ENCODE measurements around the gene ARFGAP2.

ARFGAP2 gene

GRCh38 chr11:47161890-47162289 is 14.8 kb downstream of the ARFGAP2 start:
- H3K79me2 ChIP-seq, result no peaks in the 10 kb centered on the region
- no peak overlapping the region for H3K4me2 ChIP-seq (ENCODE audit: low read length)
- no peaks in the 10 kb centered on the region for H3K4me1 ChIP-seq
- no peak for TF ChIP-seq CTCF (IDR thresholded peaks at IDR 0.05)
- H2AFZ ChIP-seq, result no peak overlapping the region
- H3K27me3 ChIP-seq (ENCODE audit: control insufficient read depth, insufficient read depth, low read length), result no peaks in the 10 kb centered on the region
- H3K36me3 ChIP-seq (ENCODE audit: control insufficient read depth, insufficient read depth, low read length), result no peaks in the 10 kb centered on the region
- no peak overlapping the region for H3K9ac ChIP-seq
- H3K9me3 ChIP-seq (ENCODE audit: control insufficient read depth, low read length), result no peaks in the 10 kb centered on the region
- H3K4me3 ChIP-seq (ENCODE audit: low read depth, low read length), result no peak overlapping the region
- no peak overlapping the region for H3K27ac ChIP-seq

GRCh38 chr11:47161134-47161854 is 15.4 kb downstream of the ARFGAP2 start:
- Histone ChIP-seq H3K9ac (no peak overlapping the region), H3K27ac (no peak overlapping the region), H3K9me3 (ENCODE audit: control insufficient read depth, low read length) (no peaks in the 10 kb centered on the region), H3K4me3 (ENCODE audit: low read depth, low read length) (no peak overlapping the region), H3K79me2 (no peaks in the 10 kb centered on the region), H2AFZ (no peak overlapping the region), H3K4me1 (no peaks in the 10 kb centered on the region), H3K36me3 (ENCODE audit: control insufficient read depth, insufficient read depth, low read length) (no peaks in the 10 kb centered on the region), H3K27me3 (ENCODE audit: control insufficient read depth, insufficient read depth, low read length) (no peaks in the 10 kb centered on the region), H3K4me2 (ENCODE audit: low read length) (no peak overlapping the region)
- peak; percentile 44 for TF ChIP-seq CTCF (IDR thresholded peaks at IDR 0.05)

DNA sequence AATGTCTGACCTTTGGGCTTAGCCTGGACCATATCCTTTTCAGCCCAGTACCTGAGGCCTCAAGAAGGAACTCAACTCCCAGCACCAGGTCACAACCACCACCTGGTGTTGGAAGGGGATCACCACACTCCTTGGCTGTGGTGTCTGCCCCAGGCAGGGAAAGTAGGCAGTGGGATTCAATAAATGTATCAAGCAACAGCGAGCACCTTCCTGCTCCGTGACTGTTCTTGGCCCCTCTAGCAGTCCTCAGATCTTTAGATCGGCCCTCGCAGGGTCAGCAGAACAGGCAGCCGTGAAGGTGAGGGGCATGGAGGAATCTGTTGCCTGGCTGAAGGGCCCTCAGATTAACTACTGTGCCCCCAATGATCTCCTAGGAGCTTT is 15.9 kb downstream of the ARFGAP2 start:
- no peaks in the 10 kb centered on the region for H3K9me3 ChIP-seq (ENCODE audit: control insufficient read depth, low read length)
- H3K4me1 ChIP-seq, result no peaks in the 10 kb centered on the region
- H3K27ac ChIP-seq, result no peak overlapping the region
- H3K36me3 ChIP-seq (ENCODE audit: control insufficient read depth, insufficient read depth, low read length), result no peaks in the 10 kb centered on the region
- no peak overlapping the region for H3K4me3 ChIP-seq (ENCODE audit: low read depth, low read length)
- no peak overlapping the region for H2AFZ ChIP-seq
- no peak overlapping the region for H3K4me2 ChIP-seq (ENCODE audit: low read length)
- H3K27me3 ChIP-seq (ENCODE audit: control insufficient read depth, insufficient read depth, low read length), result no peaks in the 10 kb centered on the region
- H3K79me2 ChIP-seq, result no peaks in the 10 kb centered on the region
- no peak for TF ChIP-seq CTCF (IDR thresholded peaks at IDR 0.05)
- H3K9ac ChIP-seq, result no peak overlapping the region

- Histone ChIP-seq H3K4me1 (no peaks in the 10 kb centered on the region), H3K27ac (no peak overlapping the region)
- no peak for TF ChIP-seq CTCF (IDR thresholded peaks at IDR 0.05)
Observed at GRCh38 chr11:47158242-47158641, 18.4 kb downstream of the ARFGAP2 start.

DNA sequence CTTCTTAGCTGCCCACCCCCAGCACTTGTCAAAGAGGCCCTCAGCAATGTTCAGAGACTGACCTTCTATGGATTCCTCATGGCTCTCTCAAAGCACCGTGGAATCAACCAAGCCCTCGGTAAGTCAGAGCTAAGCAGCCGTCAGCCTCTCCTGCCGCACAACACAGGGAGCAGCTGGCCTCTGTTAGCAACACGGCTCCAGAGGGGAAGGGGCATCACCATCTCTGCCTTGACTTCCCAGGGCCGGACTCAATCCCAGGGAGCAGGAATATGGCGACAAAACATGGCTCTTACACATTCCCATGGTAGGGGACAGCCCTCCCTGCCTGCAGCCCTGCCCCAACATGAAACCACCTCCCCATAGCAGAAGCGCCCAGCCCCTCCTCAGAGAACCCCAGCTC is 18.9 kb downstream of the ARFGAP2 start:
- no peaks in the 10 kb centered on the region for H3K4me1 ChIP-seq
- H2AFZ ChIP-seq, result no peak overlapping the region
- no peak overlapping the region for H3K9ac ChIP-seq
- no peak overlapping the region for H3K27ac ChIP-seq
- H3K9me3 ChIP-seq (ENCODE audit: control insufficient read depth, low read length), result no peaks in the 10 kb centered on the region
- H3K36me3 ChIP-seq (ENCODE audit: control insufficient read depth, insufficient read depth, low read length), result no peaks in the 10 kb centered on the region
- no peak for TF ChIP-seq CTCF (IDR thresholded peaks at IDR 0.05)
- H3K79me2 ChIP-seq, result no peaks in the 10 kb centered on the region
- no peak overlapping the region for H3K4me2 ChIP-seq (ENCODE audit: low read length)
- H3K4me3 ChIP-seq (ENCODE audit: low read depth, low read length), result no peak overlapping the region
- no peaks in the 10 kb centered on the region for H3K27me3 ChIP-seq (ENCODE audit: control insufficient read depth, insufficient read depth, low read length)

More at GRCh38 chr11:47158242-47158641, 18.4 kb downstream of the ARFGAP2 start:
- Histone ChIP-seq H3K4me2 (ENCODE audit: low read length) (no peak overlapping the region), H3K27me3 (ENCODE audit: control insufficient read depth, insufficient read depth, low read length) (no peaks in the 10 kb centered on the region), H2AFZ (no peak overlapping the region), H3K9me3 (ENCODE audit: control insufficient read depth, low read length) (no peaks in the 10 kb centered on the region), H3K36me3 (ENCODE audit: control insufficient read depth, insufficient read depth, low read length) (no peaks in the 10 kb centered on the region), H3K4me3 (ENCODE audit: low read depth, low read length) (no peak overlapping the region), H3K79me2 (no peaks in the 10 kb centered on the region), H3K9ac (no peak overlapping the region)
